Measurements from ENCODE around the gene THEMIS. TPM values are rescaled to one million over a fixed set of nuclear protein-coding genes. Genes with fewer than 3 reads are reported as not detected.

Gene THEMIS
- total RNA-seq, 4 donors from 2014 or later = 3.8 to 9.1 (median 6.0) TPM

DNA sequence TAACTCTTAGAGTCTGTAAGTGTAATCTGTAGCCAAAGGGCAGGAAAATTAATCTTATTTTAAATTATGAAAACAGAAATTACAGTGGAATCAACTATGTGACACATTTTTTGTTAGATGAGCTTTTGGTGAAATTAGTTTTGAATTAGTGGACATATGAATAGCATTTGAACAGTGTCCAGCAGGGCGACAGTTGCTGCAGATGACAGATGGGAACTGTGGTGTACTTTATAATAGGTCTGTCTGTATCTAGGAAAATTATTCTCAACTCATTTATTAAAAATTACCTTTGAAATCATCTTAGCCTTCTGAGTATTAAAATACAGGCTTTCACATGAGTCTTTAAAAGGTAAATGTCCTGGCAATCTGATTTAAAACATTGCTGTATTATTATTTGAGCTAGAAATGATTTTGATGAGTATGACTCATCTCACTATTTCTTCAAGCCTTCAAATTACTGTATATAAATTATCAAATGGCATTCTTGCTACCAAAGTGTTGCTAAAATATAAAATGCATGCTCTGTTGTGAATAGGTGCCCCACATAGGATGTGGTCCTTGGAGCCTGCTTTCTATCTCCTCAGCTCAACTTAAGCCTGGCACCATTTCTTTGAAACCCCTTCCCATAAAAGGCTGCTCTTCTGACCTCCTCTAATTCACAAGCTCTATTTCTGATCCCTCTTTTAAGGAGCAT, 173.5 kb downstream of the THEMIS start:
- TF ChIP-seq POLR2A (IDR thresholded peaks at IDR 0.05) = no peak
- TF ChIP-seq, protein P1, sequence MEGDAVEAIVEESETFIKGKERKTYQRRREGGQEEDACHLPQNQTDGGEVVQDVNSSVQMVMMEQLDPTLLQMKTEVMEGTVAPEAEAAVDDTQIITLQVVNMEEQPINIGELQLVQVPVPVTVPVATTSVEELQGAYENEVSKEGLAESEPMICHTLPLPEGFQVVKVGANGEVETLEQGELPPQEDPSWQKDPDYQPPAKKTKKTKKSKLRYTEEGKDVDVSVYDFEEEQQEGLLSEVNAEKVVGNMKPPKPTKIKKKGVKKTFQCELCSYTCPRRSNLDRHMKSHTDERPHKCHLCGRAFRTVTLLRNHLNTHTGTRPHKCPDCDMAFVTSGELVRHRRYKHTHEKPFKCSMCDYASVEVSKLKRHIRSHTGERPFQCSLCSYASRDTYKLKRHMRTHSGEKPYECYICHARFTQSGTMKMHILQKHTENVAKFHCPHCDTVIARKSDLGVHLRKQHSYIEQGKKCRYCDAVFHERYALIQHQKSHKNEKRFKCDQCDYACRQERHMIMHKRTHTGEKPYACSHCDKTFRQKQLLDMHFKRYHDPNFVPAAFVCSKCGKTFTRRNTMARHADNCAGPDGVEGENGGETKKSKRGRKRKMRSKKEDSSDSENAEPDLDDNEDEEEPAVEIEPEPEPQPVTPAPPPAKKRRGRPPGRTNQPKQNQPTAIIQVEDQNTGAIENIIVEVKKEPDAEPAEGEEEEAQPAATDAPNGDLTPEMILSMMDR (IDR thresholded peaks at IDR 0.05) = no peak
- H3K27ac ChIP-seq = no peak overlapping the region
- no peaks in the 10 kb centered on the region for H3K36me3 ChIP-seq
- no peak for DNase-seq
- no peaks in the 10 kb centered on the region for H3K27me3 ChIP-seq
- H3K9me3 ChIP-seq = no peaks in the 10 kb centered on the region
- H3K4me1 ChIP-seq = no peaks in the 10 kb centered on the region
- no peak overlapping the region for H3K4me3 ChIP-seq

DNA sequence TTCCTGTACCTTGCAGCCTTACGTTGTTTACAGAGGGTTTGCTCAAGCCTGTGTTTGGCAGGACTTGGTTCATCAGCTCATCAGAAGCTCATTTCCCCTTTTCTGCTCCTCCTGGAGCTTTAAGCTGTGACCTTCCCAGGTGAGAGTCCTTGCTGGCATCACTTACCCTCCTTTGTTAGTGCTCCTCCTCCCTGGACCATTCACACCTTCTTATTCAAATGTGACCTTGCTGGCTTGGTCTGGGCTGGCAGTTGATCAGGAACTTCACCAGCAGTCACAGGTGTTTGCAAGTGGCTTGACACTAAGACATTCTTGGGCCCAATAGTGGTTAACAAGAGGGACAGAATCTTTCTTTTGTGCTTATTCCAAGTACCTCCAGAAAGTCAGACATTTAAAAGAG, 175.0 kb downstream of the THEMIS start:
- Histone ChIP-seq H3K27me3 (no peaks in the 10 kb centered on the region), H3K27ac (no peak overlapping the region), H3K4me1 (no peaks in the 10 kb centered on the region), H3K4me3 (no peak overlapping the region), H3K9me3 (no peaks in the 10 kb centered on the region), H3K36me3 (no peaks in the 10 kb centered on the region)
- TF ChIP-seq POLR2A (IDR thresholded peaks at IDR 0.05) = no peak
- TF ChIP-seq, protein P1 (IDR thresholded peaks at IDR 0.05) = no peak
- no peak for DNase-seq

DNA sequence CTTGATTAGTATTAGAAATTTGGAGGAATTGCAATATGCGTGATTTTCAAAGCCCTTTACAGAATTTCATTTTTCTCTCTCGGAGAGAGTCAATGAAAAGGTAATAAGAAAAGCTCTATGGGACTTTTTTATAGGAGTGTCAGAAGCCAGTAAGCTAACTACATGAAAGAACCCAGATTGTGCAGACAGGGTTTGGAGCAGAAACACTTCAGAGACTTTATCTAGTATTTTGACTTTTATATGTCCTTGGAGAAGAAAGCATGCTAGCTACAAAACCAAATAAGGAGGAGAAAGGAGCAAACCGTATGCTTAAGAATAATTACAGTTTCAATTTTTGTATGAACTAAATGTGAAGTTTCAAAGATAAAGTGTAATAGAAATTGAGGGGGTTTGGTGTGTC, 182.2 kb downstream of the THEMIS start:
- no peak for DNase-seq
- no peak overlapping the region for H3K4me3 ChIP-seq
- no peak overlapping the region for H3K27ac ChIP-seq
- no peaks in the 10 kb centered on the region for H3K36me3 ChIP-seq
- H3K9me3 ChIP-seq = no peaks in the 10 kb centered on the region
- no peaks in the 10 kb centered on the region for H3K27me3 ChIP-seq
- no peaks in the 10 kb centered on the region for H3K4me1 ChIP-seq
- TF ChIP-seq, protein P1 (IDR thresholded peaks at IDR 0.05) = no peak
- no peak for TF ChIP-seq POLR2A (IDR thresholded peaks at IDR 0.05)

- Histone ChIP-seq H3K4me1 (no peaks in the 10 kb centered on the region), H3K4me3 (no peak overlapping the region), H3K27ac (no peak overlapping the region), H3K36me3 (no peaks in the 10 kb centered on the region), H3K27me3 (no peaks in the 10 kb centered on the region), H3K9me3 (no peaks in the 10 kb centered on the region)
- no peak for TF ChIP-seq POLR2A (IDR thresholded peaks at IDR 0.05)
- TF ChIP-seq, protein P1 (IDR thresholded peaks at IDR 0.05) = no peak
- no peak for DNase-seq
These were observed 183.5 kb downstream of the THEMIS start for GRCh38 chr6:127717384-127717783.

DNA sequence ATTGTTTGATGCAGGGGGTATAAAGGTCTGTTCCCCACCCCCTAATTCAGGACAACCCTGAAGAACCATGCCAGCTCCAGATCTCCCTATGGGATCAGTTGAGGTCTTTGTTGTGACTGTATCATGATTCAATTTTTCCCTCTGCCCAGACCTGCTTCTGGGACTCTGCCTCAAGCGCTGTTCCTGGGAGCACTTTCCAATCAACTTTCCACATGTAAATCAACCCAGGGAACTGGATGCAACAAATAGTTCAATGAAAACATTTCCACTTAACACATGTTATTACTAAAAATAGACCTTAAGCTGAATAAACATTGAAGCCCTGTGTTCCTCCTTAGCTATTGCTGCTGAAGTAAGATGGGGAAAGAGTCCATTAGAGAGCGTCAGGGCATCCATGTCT, 184.4 kb downstream of the THEMIS start:
- Histone ChIP-seq H3K27ac (no peak overlapping the region), H3K4me3 (no peak overlapping the region), H3K4me1 (no peaks in the 10 kb centered on the region), H3K9me3 (no peaks in the 10 kb centered on the region), H3K36me3 (no peaks in the 10 kb centered on the region), H3K27me3 (no peaks in the 10 kb centered on the region)
- TF ChIP-seq POLR2A (IDR thresholded peaks at IDR 0.05) = no peak
- TF ChIP-seq, protein P1 (IDR thresholded peaks at IDR 0.05) = no peak
- no peak for DNase-seq

GRCh38 chr6:127710668-127711067, 190.2 kb downstream of the THEMIS start:
- TF ChIP-seq POLR2A (IDR thresholded peaks at IDR 0.05) = no peak
- TF ChIP-seq, protein P1 (IDR thresholded peaks at IDR 0.05) = no peak
- H3K9me3 ChIP-seq = no peaks in the 10 kb centered on the region

More at GRCh38 chr6:127710668-127711067, 190.2 kb downstream of the THEMIS start:
- Histone ChIP-seq H3K27ac (no peak overlapping the region), H3K4me3 (no peak overlapping the region), H3K4me1 (no peaks in the 10 kb centered on the region), H3K36me3 (no peaks in the 10 kb centered on the region), H3K27me3 (no peaks in the 10 kb centered on the region)
- no peak for DNase-seq

Measured in Peyer's patch (tissue), 4 donors.